ENCODE data around the gene TMPRSS9.

The TMPRSS9 gene

DNA sequence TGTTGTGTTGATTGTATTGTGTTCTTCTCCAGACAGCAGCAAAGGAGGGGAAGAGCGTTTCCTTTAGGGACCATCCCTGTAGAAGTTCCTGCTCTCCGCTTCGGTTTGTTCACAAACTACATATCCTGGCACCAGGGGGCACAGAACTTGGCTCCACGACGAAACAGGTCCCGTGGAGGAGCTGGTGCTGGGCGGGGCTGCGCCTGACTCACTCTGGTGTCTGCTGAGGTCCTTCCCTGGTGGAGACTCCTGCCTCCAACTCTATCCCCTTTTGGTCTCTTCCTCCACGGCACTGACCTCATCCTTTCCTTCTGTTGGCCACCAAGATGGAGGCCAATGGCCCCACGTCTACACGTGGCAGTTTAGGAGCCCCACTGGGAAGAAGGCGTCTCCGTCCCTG lies 14.7 kb downstream of the TMPRSS9 start:
- H3K9ac ChIP-seq (ENCODE audit: low read length): no peak overlapping the region
- H3K27ac ChIP-seq (ENCODE audit: low read depth, low read length): no peak overlapping the region
- H3K36me3 ChIP-seq (ENCODE audit: insufficient read depth, low read length): no peaks in the 10 kb centered on the region
- H3K4me3 ChIP-seq (ENCODE audit: low read depth in 1 of 2, low read length in 2 of 2): no peak overlapping the region
- no peaks in the 10 kb centered on the region for H3K27me3 ChIP-seq (ENCODE audit: control insufficient read depth in 1 of 2, insufficient read depth in 2 of 2, low read length in 2 of 2)
- H3K4me1 ChIP-seq (ENCODE audit: insufficient read depth, low read length): no peaks in the 10 kb centered on the region
- H3K9me3 ChIP-seq (ENCODE audit: low read length): no peaks in the 10 kb centered on the region

DNA sequence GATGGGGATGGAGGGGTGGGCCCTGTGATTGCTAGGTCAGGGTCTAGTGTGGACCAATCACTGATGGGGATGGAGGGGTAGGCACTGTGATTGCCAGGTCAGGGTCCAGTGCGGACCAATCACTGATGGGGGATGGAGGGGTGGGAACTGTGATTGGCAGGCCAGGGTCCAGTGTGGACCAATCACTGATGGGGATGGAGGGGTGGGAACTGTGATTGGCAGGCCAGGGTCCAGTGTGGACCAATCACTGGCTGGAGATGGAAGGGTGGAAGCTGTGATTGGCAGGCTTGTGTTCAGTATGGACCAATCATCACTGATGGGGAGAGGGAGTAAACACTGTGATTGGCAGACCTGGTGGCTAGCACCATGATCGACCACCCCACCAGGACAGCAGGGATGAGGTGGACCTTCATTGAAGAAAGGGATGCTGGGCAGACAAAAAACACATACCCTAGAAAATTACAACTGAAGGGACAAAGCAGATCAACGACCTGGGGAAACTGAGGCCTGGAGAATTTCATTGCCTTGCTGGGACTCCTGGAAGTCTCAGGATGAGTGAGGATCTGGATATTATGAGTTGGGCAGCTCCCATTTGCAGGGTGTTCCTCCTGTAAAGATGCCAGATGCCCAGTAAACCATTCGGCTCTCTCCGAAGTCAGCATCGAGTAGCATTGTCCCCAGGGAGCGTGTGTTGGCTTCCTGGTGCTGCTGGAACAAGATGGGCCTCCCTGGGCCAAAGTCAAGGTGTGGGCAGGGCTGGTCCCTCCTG lies 15.5 kb downstream of the TMPRSS9 start:
- H3K27me3 ChIP-seq (ENCODE audit: control insufficient read depth in 1 of 2, insufficient read depth in 2 of 2, low read length in 2 of 2): no peaks in the 10 kb centered on the region
- H3K9ac ChIP-seq (ENCODE audit: low read length): no peak overlapping the region
- no peak overlapping the region for H3K4me3 ChIP-seq (ENCODE audit: low read depth in 1 of 2, low read length in 2 of 2)
- no peak overlapping the region for H3K27ac ChIP-seq (ENCODE audit: low read depth, low read length)
- H3K36me3 ChIP-seq (ENCODE audit: insufficient read depth, low read length): no peaks in the 10 kb centered on the region
- peaks cover 1% of the 10 kb centered on the region for H3K9me3 ChIP-seq (ENCODE audit: low read length)
- H3K4me1 ChIP-seq (ENCODE audit: insufficient read depth, low read length): no peaks in the 10 kb centered on the region

DNA sequence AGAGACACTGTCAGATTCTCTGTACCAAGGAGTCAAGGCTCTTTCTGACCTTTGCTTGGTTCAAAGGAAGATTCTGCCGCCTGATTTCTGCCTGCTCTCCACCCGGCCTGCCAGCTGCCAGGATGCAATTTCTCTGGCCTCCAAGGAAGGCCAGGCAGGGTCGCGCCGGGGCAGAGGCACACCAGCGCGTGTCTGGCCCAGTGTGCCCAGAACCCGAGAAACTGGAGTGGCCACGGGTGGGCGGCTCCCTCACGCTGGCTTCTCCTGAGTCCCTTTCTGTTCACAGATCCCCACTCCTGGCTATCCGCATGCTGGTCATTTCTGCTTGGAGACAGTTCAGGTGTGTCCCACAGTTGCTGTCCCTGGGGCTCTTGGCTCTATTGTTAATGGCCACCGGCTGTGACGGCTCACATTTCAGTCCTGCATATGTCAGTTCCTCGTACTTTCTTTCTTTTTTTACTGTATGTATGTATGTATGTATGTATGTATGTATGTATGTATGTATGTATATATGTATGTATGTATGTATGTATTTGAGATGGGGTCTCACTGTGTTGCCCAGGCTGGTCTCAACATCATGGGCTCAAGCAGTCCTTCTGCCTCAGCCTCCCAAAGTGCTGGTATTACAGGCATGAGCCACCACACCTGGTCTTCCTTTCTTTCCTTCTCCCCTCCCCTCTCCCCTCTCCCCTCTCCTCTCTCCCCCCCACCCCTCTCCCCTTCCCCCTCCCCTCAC lies 16.9 kb downstream of the TMPRSS9 start:
- H3K9ac ChIP-seq (ENCODE audit: low read length): no peak overlapping the region
- H3K27me3 ChIP-seq (ENCODE audit: control insufficient read depth in 1 of 2, insufficient read depth in 2 of 2, low read length in 2 of 2): no peaks in the 10 kb centered on the region
- H3K4me1 ChIP-seq (ENCODE audit: insufficient read depth, low read length): no peaks in the 10 kb centered on the region
- no peak overlapping the region for H3K27ac ChIP-seq (ENCODE audit: low read depth, low read length)
- H3K4me3 ChIP-seq (ENCODE audit: low read depth in 1 of 2, low read length in 2 of 2): no peak overlapping the region
- peaks cover 6% of the 10 kb centered on the region for H3K9me3 ChIP-seq (ENCODE audit: low read length)
- no peaks in the 10 kb centered on the region for H3K36me3 ChIP-seq (ENCODE audit: insufficient read depth, low read length)

DNA sequence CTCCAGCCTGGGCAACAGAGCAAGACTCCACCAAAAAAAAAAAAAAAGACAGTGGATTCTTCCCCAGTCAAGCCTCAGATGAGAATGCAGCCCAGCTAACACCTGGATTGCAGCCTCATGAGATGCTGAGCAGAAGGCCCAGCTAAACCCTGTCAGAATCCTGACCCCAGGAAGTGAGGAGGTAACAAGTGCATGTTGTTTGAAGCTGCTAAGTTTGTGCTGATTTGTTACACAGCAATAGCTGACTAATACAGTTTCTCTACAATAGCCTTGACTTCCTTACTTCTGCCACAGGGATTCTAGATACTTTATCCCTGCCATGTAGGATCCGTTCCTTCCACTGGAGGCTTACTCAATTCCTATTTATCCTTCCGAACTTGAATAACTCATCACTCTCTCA lies 20.5 kb downstream of the TMPRSS9 start:
- Histone ChIP-seq H3K4me3 (ENCODE audit: low read depth in 1 of 2, low read length in 2 of 2) (no peak overlapping the region), H3K9me3 (ENCODE audit: low read length) (peaks cover 6% of the 10 kb centered on the region), H3K9ac (ENCODE audit: low read length) (no peak overlapping the region), H3K36me3 (ENCODE audit: insufficient read depth, low read length) (no peaks in the 10 kb centered on the region), H3K27me3 (ENCODE audit: control insufficient read depth in 1 of 2, insufficient read depth in 2 of 2, low read length in 2 of 2) (peaks cover 0 to 5% of the 10 kb centered on the region in 2 donors), H3K27ac (ENCODE audit: low read depth, low read length) (no peak overlapping the region), H3K4me1 (ENCODE audit: insufficient read depth, low read length) (no peaks in the 10 kb centered on the region)

DNA sequence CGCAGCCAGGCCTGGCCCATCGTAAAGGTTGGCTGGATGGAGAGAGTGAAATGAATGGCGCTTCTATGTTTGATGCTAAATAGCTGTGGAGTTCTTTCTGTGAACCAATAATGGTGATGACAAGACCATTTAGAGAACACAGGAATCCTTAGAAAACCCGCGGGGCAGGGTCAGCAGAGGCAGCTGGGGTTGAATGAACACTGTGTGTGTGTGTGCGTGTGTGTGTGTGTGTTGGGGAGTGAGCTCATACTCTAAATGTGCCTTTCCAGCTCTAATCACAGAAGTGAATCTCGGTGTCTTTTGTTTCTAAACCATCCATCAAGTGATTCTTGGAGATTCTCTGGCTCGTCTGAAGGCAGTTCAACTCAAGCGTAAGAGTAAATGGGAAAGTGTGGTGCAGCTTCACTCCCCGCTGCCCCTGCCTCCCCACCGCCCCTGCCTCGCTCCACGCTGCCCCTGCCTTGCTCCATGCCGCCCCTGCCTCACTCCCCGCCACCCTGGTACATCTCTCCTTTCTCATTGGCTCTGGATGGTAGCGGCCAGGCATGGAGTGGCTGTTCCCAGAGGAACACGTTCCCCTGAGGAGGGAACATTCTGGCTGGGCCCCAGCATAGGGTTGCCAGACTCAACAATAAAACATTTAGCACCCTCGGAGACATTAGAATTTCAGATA lies 21.2 kb downstream of the TMPRSS9 start:
- Histone ChIP-seq H3K36me3 (ENCODE audit: insufficient read depth, low read length) (no peaks in the 10 kb centered on the region), H3K27ac (ENCODE audit: low read depth, low read length) (no peak overlapping the region), H3K9ac (ENCODE audit: low read length) (no peak overlapping the region), H3K4me1 (ENCODE audit: insufficient read depth, low read length) (no peaks in the 10 kb centered on the region), H3K9me3 (ENCODE audit: low read length) (peaks cover 6% of the 10 kb centered on the region), H3K27me3 (ENCODE audit: control insufficient read depth in 1 of 2, insufficient read depth in 2 of 2, low read length in 2 of 2) (peaks cover 0 to 5% of the 10 kb centered on the region in 2 donors), H3K4me3 (ENCODE audit: low read depth in 1 of 2, low read length in 2 of 2) (no peak overlapping the region)

DNA sequence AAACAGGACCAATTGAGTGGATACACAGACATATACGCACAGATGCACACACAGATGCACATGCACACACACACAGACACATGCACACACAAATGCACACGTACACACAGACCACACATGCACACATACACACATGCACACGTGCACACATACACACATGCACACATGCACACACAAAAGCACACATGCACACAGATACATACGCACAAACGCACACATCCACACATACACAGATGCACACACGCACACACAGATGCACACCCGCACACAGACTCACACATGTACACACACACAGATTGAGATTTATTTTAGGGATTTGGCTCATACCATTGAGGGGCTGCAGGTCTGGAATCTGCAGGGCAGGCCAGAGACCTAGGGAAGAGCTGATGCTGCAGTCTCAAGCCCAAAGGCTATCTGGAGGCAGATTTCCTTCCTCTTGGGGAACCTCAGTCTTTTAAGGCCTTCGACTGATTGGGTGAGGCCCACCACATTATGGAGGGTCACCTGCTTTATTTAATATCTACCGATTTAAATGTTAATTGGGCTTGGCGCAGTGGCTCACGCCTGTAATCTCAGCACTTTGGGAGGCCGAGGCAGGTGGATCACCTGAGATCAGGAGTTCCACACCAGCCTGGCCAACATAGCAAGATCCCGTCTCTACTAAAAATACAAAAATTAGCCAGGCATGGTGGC lies 22.6 kb downstream of the TMPRSS9 start:
- no peak overlapping the region for H3K27ac ChIP-seq (ENCODE audit: low read depth, low read length)
- H3K4me1 ChIP-seq (ENCODE audit: insufficient read depth, low read length): no peaks in the 10 kb centered on the region
- no peaks in the 10 kb centered on the region for H3K36me3 ChIP-seq (ENCODE audit: insufficient read depth, low read length)
- H3K4me3 ChIP-seq (ENCODE audit: low read depth in 1 of 2, low read length in 2 of 2): no peak overlapping the region
- H3K9me3 ChIP-seq (ENCODE audit: low read length): peaks cover 6% of the 10 kb centered on the region
- H3K9ac ChIP-seq (ENCODE audit: low read length): no peak overlapping the region
- H3K27me3 ChIP-seq (ENCODE audit: control insufficient read depth in 1 of 2, insufficient read depth in 2 of 2, low read length in 2 of 2): peaks cover 0 to 5% of the 10 kb centered on the region in 2 donors

DNA sequence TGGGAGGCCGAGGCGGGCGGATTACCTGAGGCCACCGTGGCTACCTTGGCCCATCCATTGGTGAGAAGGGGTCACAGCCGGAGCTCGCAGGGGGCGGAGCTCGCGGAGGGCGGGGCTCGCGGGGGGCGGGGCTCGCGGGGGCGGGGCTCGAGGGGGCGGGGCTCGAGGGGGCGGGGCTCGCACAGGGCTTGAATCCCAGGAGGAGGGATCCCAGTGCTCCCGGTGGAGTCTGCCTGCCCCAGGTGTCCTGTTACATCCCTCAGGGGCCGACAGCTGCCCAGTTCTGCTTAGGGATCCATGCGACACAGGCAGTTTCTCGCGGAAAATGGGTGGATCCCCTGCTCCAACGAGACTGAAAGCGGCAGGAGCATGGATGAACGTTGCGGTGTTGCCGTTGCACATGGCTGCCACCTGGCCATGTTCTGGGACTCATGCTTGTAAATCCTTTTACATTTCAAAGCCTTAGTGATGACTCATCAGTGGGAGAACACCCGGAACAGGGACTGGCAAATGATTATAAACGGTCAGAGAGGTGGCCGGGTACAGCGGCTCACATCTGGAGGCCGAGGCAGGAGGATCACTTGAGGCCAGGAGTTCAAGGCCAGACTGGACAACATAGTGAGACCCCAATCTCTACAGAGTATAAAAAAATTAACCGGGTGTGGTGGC lies 25.1 kb downstream of the TMPRSS9 start:
- H3K27ac ChIP-seq (ENCODE audit: low read depth, low read length): no peak overlapping the region
- H3K4me3 ChIP-seq (ENCODE audit: low read depth in 1 of 2, low read length in 2 of 2): no peak overlapping the region
- peaks cover 0 to 5% of the 10 kb centered on the region in 2 donors for H3K27me3 ChIP-seq (ENCODE audit: control insufficient read depth in 1 of 2, insufficient read depth in 2 of 2, low read length in 2 of 2)
- no peaks in the 10 kb centered on the region for H3K36me3 ChIP-seq (ENCODE audit: insufficient read depth, low read length)
- no peaks in the 10 kb centered on the region for H3K4me1 ChIP-seq (ENCODE audit: insufficient read depth, low read length)
- no peak overlapping the region for H3K9ac ChIP-seq (ENCODE audit: low read length)
- H3K9me3 ChIP-seq (ENCODE audit: low read length): peaks cover 6% of the 10 kb centered on the region

DNA sequence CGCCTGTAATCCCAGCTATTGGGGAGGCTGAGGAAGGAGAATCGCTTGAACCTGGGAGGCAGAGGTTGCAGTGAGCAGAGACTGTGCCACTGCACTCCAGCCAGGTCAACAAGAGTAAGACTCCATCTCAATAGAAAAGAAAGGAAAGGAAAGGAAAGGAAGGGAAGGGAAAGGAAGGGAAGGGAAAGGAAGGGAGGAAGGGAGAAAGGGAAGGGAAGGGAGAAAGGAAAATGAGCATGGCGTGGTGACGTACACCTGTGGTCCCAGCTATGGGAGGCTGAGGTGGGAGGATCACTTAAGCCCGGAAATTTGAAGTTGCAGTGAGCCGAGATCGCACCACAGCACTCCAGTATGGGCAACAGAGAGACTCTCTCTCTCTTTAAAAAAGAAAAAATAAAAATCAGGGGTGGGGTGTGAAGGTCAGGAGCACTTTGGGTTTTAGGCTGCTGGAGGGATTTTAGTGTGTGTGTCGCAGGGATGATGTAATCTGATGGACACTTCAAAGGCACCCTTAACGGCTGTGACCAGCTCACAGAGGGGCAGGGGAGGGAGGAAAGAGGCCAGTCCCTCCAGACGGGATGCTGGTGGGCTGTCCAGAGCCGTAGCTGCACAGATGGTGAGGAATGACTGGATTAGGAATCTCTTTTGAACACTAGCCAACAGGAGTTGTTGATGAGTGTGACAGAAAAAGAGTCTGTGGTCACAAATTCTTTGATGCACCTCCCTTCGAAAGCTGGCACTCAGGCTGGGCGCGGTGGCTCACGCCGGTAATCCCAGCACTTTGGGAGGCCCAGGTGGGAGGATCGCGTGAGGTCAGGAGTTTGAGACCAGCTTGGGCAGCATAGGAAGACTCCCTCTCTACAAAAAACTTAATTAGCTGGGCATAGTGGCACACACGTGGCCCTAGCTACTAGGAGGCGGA lies 27.6 kb downstream of the TMPRSS9 start:
- Histone ChIP-seq H3K27me3 (ENCODE audit: control insufficient read depth in 1 of 2, insufficient read depth in 2 of 2, low read length in 2 of 2) (peaks cover 0 to 5% of the 10 kb centered on the region in 2 donors), H3K4me3 (ENCODE audit: low read depth in 1 of 2, low read length in 2 of 2) (no peak overlapping the region), H3K36me3 (ENCODE audit: insufficient read depth, low read length) (no peaks in the 10 kb centered on the region), H3K27ac (ENCODE audit: low read depth, low read length) (no peak overlapping the region), H3K9me3 (ENCODE audit: low read length) (no peaks in the 10 kb centered on the region), H3K9ac (ENCODE audit: low read length) (no peak overlapping the region), H3K4me1 (ENCODE audit: insufficient read depth, low read length) (no peaks in the 10 kb centered on the region)

DNA sequence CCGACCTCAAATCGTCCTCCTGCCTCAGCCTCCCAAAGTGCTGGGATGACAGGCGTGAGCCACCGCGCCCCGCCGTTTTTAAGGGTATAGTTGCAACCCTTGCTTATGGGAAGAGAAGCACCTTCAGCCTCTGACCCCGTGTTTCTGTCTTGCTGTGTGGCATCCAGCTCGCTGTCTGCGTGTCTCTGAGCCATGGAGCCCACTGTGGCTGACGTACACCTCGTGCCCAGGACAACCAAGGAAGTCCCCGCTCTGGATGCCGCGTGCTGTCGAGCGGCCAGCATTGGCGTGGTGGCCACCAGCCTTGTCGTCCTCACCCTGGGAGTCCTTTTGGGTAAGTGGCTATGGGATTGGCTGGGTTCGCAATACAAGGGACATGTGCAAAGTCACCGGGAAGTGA lies 29.5 kb downstream of the TMPRSS9 start:
- Histone ChIP-seq H3K4me1 (ENCODE audit: insufficient read depth, low read length) (no peaks in the 10 kb centered on the region), H3K9ac (ENCODE audit: low read length) (no peak overlapping the region), H3K36me3 (ENCODE audit: insufficient read depth, low read length) (no peaks in the 10 kb centered on the region), H3K27me3 (ENCODE audit: control insufficient read depth in 1 of 2, insufficient read depth in 2 of 2, low read length in 2 of 2) (no peaks in the 10 kb centered on the region), H3K4me3 (ENCODE audit: low read depth in 1 of 2, low read length in 2 of 2) (no peak overlapping the region), H3K27ac (ENCODE audit: low read depth, low read length) (no peak overlapping the region), H3K9me3 (ENCODE audit: low read length) (no peaks in the 10 kb centered on the region)

DNA sequence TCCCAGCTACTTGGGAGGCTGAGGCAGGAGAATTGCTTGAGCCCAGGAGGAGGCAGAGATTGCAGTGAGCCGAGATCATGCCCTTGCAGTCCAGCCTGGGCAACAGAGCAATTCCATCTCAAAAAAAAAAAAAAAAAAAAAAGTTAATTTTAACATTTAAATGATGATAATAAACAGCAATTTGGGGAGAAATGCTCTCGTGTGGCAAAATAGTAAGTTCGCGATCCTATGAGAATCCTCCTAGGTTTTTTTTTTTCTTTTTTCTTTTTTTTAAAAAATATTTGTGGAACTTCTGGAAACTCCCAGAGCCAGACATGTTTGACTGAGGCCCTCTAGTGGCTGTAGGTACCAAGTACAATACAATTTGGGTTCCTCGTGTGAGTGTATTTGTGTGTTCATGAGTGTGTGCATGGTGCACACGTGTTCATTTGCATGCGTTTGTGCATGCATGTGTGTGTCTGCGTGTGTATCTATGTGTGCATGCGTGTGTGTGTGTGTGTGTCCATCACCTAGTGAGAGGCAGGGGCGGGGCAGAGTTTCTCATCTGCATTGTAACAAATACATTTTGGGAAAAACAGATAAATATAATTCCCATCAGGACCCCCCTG lies 31.2 kb downstream of the TMPRSS9 start:
- no peaks in the 10 kb centered on the region for H3K36me3 ChIP-seq (ENCODE audit: insufficient read depth, low read length)
- H3K27me3 ChIP-seq (ENCODE audit: control insufficient read depth in 1 of 2, insufficient read depth in 2 of 2, low read length in 2 of 2): no peaks in the 10 kb centered on the region
- no peaks in the 10 kb centered on the region for H3K9me3 ChIP-seq (ENCODE audit: low read length)
- no peak overlapping the region for H3K9ac ChIP-seq (ENCODE audit: low read length)
- no peaks in the 10 kb centered on the region for H3K4me1 ChIP-seq (ENCODE audit: insufficient read depth, low read length)
- H3K4me3 ChIP-seq (ENCODE audit: low read depth in 1 of 2, low read length in 2 of 2): no peak overlapping the region
- H3K27ac ChIP-seq (ENCODE audit: low read depth, low read length): no peak overlapping the region

Data from muscle layer of colon (tissue), 2 donors.